HepG2 (cell line): ENCODE results near the gene GPS1. TPM values are rescaled to one million over a fixed set of nuclear protein-coding genes. Genes with fewer than 3 reads are reported as not detected.

ENCODE experiments used
- ARID4A ChIP-seq: sonication (generic); formaldehyde crosslinking; IDR thresholded peaks from 2 replicates; pipeline ENCODE4 v1.5.0; 2020; ENCODE audit warnings: mild to moderate bottlenecking, missing genetic modification reagents, borderline replicate concordance
- DNMT1 ChIP-seq: sonication (generic); formaldehyde crosslinking; IDR thresholded peaks from 2 replicates; pipeline ENCODE4 v1.5.1; 2020; ENCODE audit warnings: mild to moderate bottlenecking, missing genetic modification reagents
- ELK4 ChIP-seq: sonication (generic); formaldehyde crosslinking; IDR thresholded peaks from 2 replicates; pipeline ENCODE4 v1.9.0; 2021; ENCODE audit warnings: missing genetic modification reagents, borderline replicate concordance
- ETV6 ChIP-seq: sonication (generic); formaldehyde crosslinking; conservative IDR thresholded peaks from 2 replicates; pipeline ENCODE4 v1.4.0; 2020; ENCODE audit warnings: missing genetic modification reagents
- IKZF1 ChIP-seq: fragments of 450-650 bp; IDR thresholded peaks from 2 replicates; pipeline ENCODE4 v1.7.1; 2016
- IRF2 ChIP-seq: IDR thresholded peaks from 2 replicates; pipeline ENCODE4 v1.6.1; 2018; ENCODE audit warnings: missing genetic modification reagents, missing compliant biosample characterization
- KDM2A ChIP-seq: sonication (generic); formaldehyde crosslinking; IDR thresholded peaks from 2 replicates; pipeline ENCODE4 v1.4.0; 2020; ENCODE audit warnings: low read depth, missing genetic modification reagents, borderline replicate concordance
- MAFK ChIP-seq, 2 experiments: IDR thresholded peaks in 1 of 2; conservative IDR thresholded peaks in 1 of 2; 2 replicates each; pipeline ENCODE4 v1.6.1; 2011; ENCODE audit warnings: improper control_type of control experiment in 2 of 2, low read length in 2 of 2
- MBD4 ChIP-seq: IDR thresholded peaks from 2 replicates; pipeline ENCODE4 v1.6.1; 2012; ENCODE audit warnings: low read length, inconsistent platforms, borderline replicate concordance
- MTF2 ChIP-seq: sonication (generic); formaldehyde crosslinking; IDR thresholded peaks from 2 replicates; pipeline ENCODE4 v1.5.0; 2020; ENCODE audit warnings: missing genetic modification reagents, borderline replicate concordance
- NFYB ChIP-seq: sonication (generic); formaldehyde crosslinking; IDR thresholded peaks from 2 replicates; pipeline ENCODE4 v1.4.0; 2020; ENCODE audit warnings: missing genetic modification reagents
- PHF5A ChIP-seq: IDR thresholded peaks from one replicate; pipeline ENCODE4 v1.6.1; 2018; ENCODE audit warnings: low read depth, missing genetic modification reagents; ENCODE audit not compliant: unreplicated experiment
- PRPF4 ChIP-seq: fragments of 200-400 bp; formaldehyde crosslinking; IDR thresholded peaks from 2 replicates; pipeline ENCODE4 v1.6.1; 2016; ENCODE audit warnings: low read length, low read depth; ENCODE audit not compliant: poor library complexity, severe bottlenecking
- SCMH1 ChIP-seq: sonication (generic); formaldehyde crosslinking; IDR thresholded peaks from 2 replicates; pipeline ENCODE4 v1.9.0; 2021; ENCODE audit warnings: missing genetic modification reagents, mild to moderate bottlenecking, borderline replicate concordance
- SIN3A ChIP-seq: IDR thresholded peaks from 2 replicates; pipeline ENCODE4 v1.6.1; 2011; ENCODE audit warnings: low read depth, mild to moderate bottlenecking, control low read depth, low read length, borderline replicate concordance
- SMAD9 ChIP-seq: sonication (generic); formaldehyde crosslinking; IDR thresholded peaks from 2 replicates; pipeline ENCODE4 v1.5.1; 2020; ENCODE audit warnings: mild to moderate bottlenecking, missing genetic modification reagents
- TCF12 ChIP-seq, 2 experiments: fragments of 450-650 bp in 1 of 2; sonication (generic) in 1 of 2; formaldehyde crosslinking in 1 of 2; IDR thresholded peaks; 2 replicates each; pipeline versions ENCODE4 v1.6.1 to v1.8.0; 2017 to 2022; ENCODE audit warnings: antibody characterized with exemption in 1 of 2, mild to moderate bottlenecking in 1 of 2, missing genetic modification reagents in 1 of 2, moderate library complexity in 1 of 2
- ZNF235 ChIP-seq: sonication (generic); formaldehyde crosslinking; IDR thresholded peaks from 2 replicates; pipeline ENCODE4 v1.8.1; 2023; ENCODE audit warnings: mild to moderate bottlenecking, missing genetic modification reagents, borderline replicate concordance
- ZNF3 ChIP-seq: IDR thresholded peaks from 2 replicates; pipeline ENCODE4 v1.7.0; 2017; ENCODE audit warnings: inconsistent platforms
- ZNF326 ChIP-seq: sonication (generic); formaldehyde crosslinking; IDR thresholded peaks from 2 replicates; pipeline ENCODE4 v1.4.0; 2020; ENCODE audit warnings: missing genetic modification reagents, borderline replicate concordance
- ZNF343 ChIP-seq: sonication (generic); formaldehyde crosslinking; IDR thresholded peaks from 2 replicates; pipeline ENCODE4 v1.4.0; 2020; ENCODE audit warnings: mild to moderate bottlenecking, missing genetic modification reagents
- ZNF562 ChIP-seq: sonication (generic); formaldehyde crosslinking; IDR thresholded peaks from 2 replicates; pipeline ENCODE4 v1.8.0; 2022; ENCODE audit warnings: missing genetic modification reagents, borderline replicate concordance
- ZNF660 ChIP-seq: sonication (generic); formaldehyde crosslinking; IDR thresholded peaks from 2 replicates; pipeline ENCODE4 v1.5.1; 2020; ENCODE audit warnings: mild to moderate bottlenecking, low read depth, missing genetic modification reagents, borderline replicate concordance
- ZNF839 ChIP-seq: sonication (generic); formaldehyde crosslinking; IDR thresholded peaks from 2 replicates; pipeline ENCODE4 v1.4.0; 2020; ENCODE audit warnings: missing genetic modification reagents, mild to moderate bottlenecking, borderline replicate concordance
- ZNF891 ChIP-seq: sonication (generic); formaldehyde crosslinking; IDR thresholded peaks from 2 replicates; pipeline ENCODE4 v1.5.0; 2020; ENCODE audit warnings: mild to moderate bottlenecking, missing genetic modification reagents
- polyA plus RNA-seq, 8 experiments: library from polyadenylated mRNA; depleted of rRNA in 3 of 8; stranded (reverse) in 7 of 8; unstranded in 1 of 8; fragments of >200 nt; fragmentation: Illumina TruSeq in 4 of 8; extraction: Trizol in 4 of 8; gene quantifications; 2 replicates each; pipeline versions ENCODE4 v1.2.1 to v1.2.3, GENCODE V29; 2011 to 2016; ENCODE audit warnings: low read depth in 4 of 8, missing spikeins in 1 of 8, mixed read lengths in 1 of 8; ENCODE audit not compliant: insufficient read depth in 1 of 8
- total RNA-seq, 5 experiments: library from RNA; depleted of rRNA; stranded (reverse); fragments of >200 nt; fragmentation: Illumina TruSeq; extraction: Trizol; gene quantifications; 2 replicates each; pipeline ENCODE4 v1.2.3, GENCODE V29; 2016; ENCODE audit warnings: low read depth in 1 of 5

The GPS1 gene
- total and polyA plus RNA-seq, 2 of the 13 experiments (the other 11 are each of a cell fraction or from before 2014, with no cell fraction given), result 124 to 128 TPM

DNA sequence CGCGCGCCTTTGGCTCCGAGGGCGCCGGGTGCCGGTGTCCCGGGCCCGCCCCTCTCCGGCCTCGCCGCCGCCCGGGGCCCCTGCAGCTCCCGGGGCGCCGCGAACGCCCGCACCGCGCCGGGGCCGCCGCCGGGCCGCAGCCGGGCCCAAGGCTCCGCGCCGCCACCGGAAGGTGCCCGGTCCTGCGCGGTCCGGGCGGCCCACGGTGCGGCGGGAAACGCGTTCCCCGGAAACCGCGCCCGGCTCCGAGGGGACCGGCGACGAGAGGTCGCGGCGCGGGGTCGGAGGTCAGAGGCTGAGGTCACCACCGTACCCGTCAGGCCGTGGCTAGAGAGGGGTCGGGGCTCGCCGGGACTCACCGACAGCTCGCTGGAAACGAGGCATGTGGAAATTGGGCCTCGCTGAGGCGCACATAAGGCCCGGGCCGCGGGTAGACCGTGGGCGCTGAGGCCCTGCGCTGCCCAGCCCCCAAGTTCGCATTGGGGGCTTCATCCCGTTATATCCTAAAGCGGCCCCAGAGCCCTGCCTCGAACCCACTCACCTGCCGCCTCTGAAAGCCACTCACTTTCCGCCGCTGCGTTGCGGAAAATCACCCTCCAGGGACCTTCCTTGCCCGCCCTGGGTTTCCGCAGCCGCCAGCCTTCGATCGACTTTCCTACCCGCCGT, 14.1 kb downstream of the GPS1 start, which contains the start of gene DUS1L (continued):
- TF ChIP-seq ZNF562, result no peak; the same call in 1 of the 2 replicates
- no peak for TF ChIP-seq MAFK (conservative IDR thresholded peaks at IDR 0.05 in 1 of 2, IDR thresholded peaks at IDR 0.05 in 1 of 2; ENCODE audit: low read length in 2 of 2)
- TF ChIP-seq ELK4, result no peak
- peak; percentile 95; the same call in 1 of the 2 replicates for TF ChIP-seq ETV6
- no peak for TF ChIP-seq ZNF3 (CRISPR knock-in tag)
- peak; percentile 85 for TF ChIP-seq ZNF235 (CRISPR knock-in tag)
- TF ChIP-seq ZNF660 (CRISPR knock-in tag), result no peak
- peak; percentile 100 for TF ChIP-seq KDM2A (CRISPR knock-in tag)
- TF ChIP-seq ARID4A, result peak; percentile 95
- no peak for TF ChIP-seq ZNF343
- no peak for TF ChIP-seq MBD4
- no peak for TF ChIP-seq SCMH1 (CRISPR knock-in tag)
- 0 out of 2 replicates have a peak, but pooled peaks have one; percentile 41 for TF ChIP-seq SMAD9 (CRISPR knock-in tag)
- TF ChIP-seq MTF2 (CRISPR knock-in tag), result no peak; the same call in 1 of the 2 replicates
- TF ChIP-seq TCF12 (IDR thresholded peaks at IDR 0.05), result no peak
- peak; percentile 74; the same call in 1 of the 2 replicates for TF ChIP-seq TCF12 (CRISPR knock-in tag; IDR thresholded peaks at IDR 0.05)
- no peak; the same call in 1 of the 2 replicates for TF ChIP-seq ZNF891
- TF ChIP-seq DNMT1, result peak; percentile 97
- peak; percentile 96 for TF ChIP-seq PRPF4
- TF ChIP-seq ZNF326 (CRISPR knock-in tag), result peak; percentile 65; the same call in 1 of the 2 replicates
- TF ChIP-seq NFYB (CRISPR knock-in tag), result peak; percentile 45; the same call in 1 of the 2 replicates
- peak; percentile 46; the same call in 1 of the 2 replicates for TF ChIP-seq SIN3A
- peak; percentile 94 for TF ChIP-seq IRF2 (CRISPR knock-in tag)
- TF ChIP-seq ZNF839 (CRISPR knock-in tag), result peak; percentile 96
- no peak for TF ChIP-seq IKZF1
- peak; percentile 69 for TF ChIP-seq PHF5A (CRISPR knock-in tag)
